IgD-negative memory B cell (primary cell): ENCODE measurements around the gene MBD3. TPM values are rescaled to one million over a fixed set of nuclear protein-coding genes. Genes with fewer than 3 reads are reported as not detected.
"Not testable (repeated sequence)": the region's sequence is repeated elsewhere in the genome, so short reads cannot be mapped to it uniquely, and the experiment has no call there.

Source experiments
- H3K27ac Mint-ChIP-seq, 3 donors: one replicate each; pipeline ENCODE4 v1.8.0; 2020 to 2022; ENCODE audit warnings: mild to moderate bottlenecking in 3 of 3, mixed read lengths in 3 of 3, moderate library complexity in 1 of 3
- H3K27me3 Mint-ChIP-seq: one replicate; pipeline ENCODE4 v1.8.0; 2021; ENCODE audit warnings: mixed read lengths
- H3K36me3 Mint-ChIP-seq: one replicate; pipeline ENCODE4 v1.8.0; 2020; ENCODE audit warnings: mild to moderate bottlenecking, mixed read lengths
- H3K4me1 Mint-ChIP-seq, 3 donors: one replicate each; pipeline ENCODE4 v1.8.0; 2020 to 2022; ENCODE audit warnings: mixed read lengths in 3 of 3, mild to moderate bottlenecking in 1 of 3
- H3K4me3 Mint-ChIP-seq, 4 donors: one replicate each; pipeline ENCODE4 v1.8.0; 2020 to 2022; ENCODE audit warnings: mild to moderate bottlenecking in 4 of 4, mixed read lengths in 4 of 4, moderate library complexity in 3 of 4
- H3K9me3 Mint-ChIP-seq, 3 donors: one replicate each; pipeline ENCODE4 v1.8.0; 2020 to 2021; ENCODE audit warnings: mixed read lengths in 3 of 3, mild to moderate bottlenecking in 1 of 3
- polyA plus RNA-seq: library from polyadenylated mRNA; unstranded; fragments of 300-500 nt; fragmentation: Illumina TruSeq; gene quantifications from one replicate; pipeline ENCODE4 v1.2.3, GENCODE V29; 2021

MBD3 gene
- polyA plus RNA-seq, 1 donor from 2014 or later, result 16.4 TPM

GRCh38 chr19:1561236-1561842 is 31.3 kb downstream of the MBD3 start:
- no peaks in the 10 kb centered on the region for H3K9me3 Mint-ChIP-seq
- H3K27ac Mint-ChIP-seq, result no peak overlapping the region
- H3K4me1 Mint-ChIP-seq, result peaks cover 0 to 3% (median 0%) of the 10 kb centered on the region in 3 donors
- H3K36me3 Mint-ChIP-seq, result no peaks in the 10 kb centered on the region
- H3K4me3 Mint-ChIP-seq, result no peak overlapping the region
- peaks cover 1% of the 10 kb centered on the region for H3K27me3 Mint-ChIP-seq

- Mint-ChIP-seq H3K4me1 (peaks cover 0 to 3% (median 0%) of the 10 kb centered on the region in 3 donors), H3K9me3 (no peaks in the 10 kb centered on the region), H3K4me3 (no peak overlapping the region), H3K27ac (peak overlapping the region in 1 of 3 donors; percentile 83), H3K36me3 (no peaks in the 10 kb centered on the region), H3K27me3 (peaks cover 1% of the 10 kb centered on the region)
These were observed 32.3 kb downstream of the MBD3 start for GRCh38 chr19:1560286-1560882.

DNA sequence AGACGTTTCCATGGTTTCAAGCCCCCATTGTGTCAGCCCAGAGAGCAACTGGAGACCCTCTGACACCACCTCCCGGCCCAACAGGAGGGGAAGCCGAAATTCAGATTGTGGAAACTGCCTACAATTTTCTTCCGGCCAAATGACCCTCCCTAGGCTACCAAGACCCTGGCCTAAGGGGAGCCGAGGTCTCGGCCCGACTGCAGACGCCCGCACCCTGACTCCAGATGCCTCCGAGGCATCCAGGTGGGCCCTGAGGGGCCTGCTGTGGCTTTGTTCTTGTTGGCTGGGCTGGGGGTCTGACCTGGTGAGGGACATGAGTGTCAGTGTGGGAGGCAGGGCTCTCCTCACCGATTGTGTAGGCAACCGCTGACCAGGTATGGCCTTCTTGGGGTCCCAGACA is 34.1 kb downstream of the MBD3 start:
- Mint-ChIP-seq H3K4me1 (peaks cover 0 to 3% (median 0%) of the 10 kb centered on the region in 3 donors), H3K9me3 (no peaks in the 10 kb centered on the region), H3K27ac (no peak overlapping the region), H3K27me3 (peaks cover 1% of the 10 kb centered on the region), H3K36me3 (no peaks in the 10 kb centered on the region), H3K4me3 (no peak overlapping the region)

DNA sequence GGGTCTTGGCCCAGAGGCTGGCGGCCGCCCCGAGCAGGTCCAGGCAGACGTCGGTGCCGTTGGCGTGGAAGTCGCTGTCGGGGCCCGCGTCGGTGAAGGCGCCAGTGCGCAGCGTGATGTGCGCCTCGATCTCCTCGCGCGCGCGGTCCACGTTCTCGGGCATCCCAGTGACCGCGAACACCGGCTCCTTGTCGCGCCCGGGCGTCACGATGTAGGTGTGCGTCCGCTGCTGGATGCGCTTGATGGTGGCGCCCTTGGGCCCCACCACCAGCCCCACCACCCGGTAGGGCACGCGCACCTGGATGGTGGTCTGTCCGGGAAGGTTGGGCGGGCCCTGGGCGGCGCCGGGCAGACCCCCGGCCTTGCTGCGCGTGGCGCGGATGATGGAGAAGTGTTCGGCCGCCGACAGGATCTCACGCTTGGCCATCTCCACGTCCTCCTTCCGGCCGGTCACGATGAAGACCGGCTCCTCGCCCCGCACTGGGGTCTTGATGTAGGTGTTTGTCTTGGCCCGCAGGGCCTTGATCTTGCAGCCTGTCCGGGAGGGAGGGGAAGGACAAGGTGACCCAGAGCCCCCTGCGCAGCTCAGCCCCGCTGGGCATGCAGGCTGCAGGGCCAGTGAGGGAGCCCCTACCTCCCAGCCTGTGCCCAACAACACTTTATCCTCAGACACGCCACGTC is 36.1 kb downstream of the MBD3 start:
- peaks cover 0 to 3% (median 0%) of the 10 kb centered on the region in 3 donors for H3K4me1 Mint-ChIP-seq

DNA sequence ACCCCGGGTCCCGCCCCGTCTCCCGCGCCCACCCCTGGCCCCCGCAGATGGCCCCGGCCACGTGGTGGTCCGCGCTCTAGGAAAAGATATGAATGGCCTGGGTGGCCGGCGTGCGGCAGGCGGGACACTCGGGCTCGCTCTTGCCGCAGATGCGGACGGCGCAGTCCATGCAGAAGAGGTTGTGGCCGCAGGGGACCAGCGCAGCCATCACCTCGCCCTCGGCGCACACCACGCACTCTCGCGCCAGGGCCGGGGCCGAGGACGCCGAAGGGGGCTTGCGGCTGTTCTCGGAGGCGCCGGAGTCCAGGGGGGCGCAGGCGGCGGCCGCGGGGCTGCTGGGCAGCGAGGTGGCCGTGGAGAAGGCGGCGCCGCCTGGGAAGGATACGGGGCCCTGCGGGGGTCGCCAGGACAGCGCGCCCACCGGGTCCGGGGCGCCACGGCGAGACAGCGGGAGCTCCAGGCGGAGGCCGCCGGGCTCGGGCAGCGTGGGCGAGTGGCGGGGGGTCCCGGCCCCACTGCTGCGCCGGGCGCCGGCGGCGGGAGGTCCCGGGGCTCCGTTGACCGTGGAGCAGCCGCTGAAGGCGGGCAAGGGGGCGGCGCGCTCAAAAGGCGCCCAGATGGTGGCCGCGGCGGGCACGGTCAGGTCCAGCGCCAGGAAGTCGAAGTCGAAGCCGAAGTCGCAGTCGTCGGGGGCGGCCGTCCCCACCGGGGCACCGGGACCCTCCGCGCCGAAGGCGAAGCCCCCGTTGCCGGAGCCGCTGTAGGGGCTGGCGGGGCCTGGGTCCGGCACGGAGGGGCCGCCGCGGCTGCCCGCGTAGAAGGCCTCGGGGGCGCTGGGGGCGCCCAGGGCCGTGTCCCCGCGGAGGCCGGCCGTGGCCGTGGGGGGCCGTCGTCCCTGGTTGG is 36.9 kb downstream of the MBD3 start:
- Mint-ChIP-seq H3K27me3 (peaks cover 6% of the 10 kb centered on the region), H3K27ac (no peak overlapping the region), H3K36me3 (no peaks in the 10 kb centered on the region), H3K4me3 (no peak overlapping the region), H3K9me3 (no peaks in the 10 kb centered on the region), H3K4me1 (peaks cover 0 to 3% (median 0%) of the 10 kb centered on the region in 3 donors)

More for the DNA sequence above, 36.1 kb downstream of the MBD3 start:
- Mint-ChIP-seq H3K27ac (no peak overlapping the region), H3K4me3 (no peak overlapping the region), H3K27me3 (peaks cover 6% of the 10 kb centered on the region), H3K36me3 (no peaks in the 10 kb centered on the region), H3K9me3 (no peaks in the 10 kb centered on the region)

DNA sequence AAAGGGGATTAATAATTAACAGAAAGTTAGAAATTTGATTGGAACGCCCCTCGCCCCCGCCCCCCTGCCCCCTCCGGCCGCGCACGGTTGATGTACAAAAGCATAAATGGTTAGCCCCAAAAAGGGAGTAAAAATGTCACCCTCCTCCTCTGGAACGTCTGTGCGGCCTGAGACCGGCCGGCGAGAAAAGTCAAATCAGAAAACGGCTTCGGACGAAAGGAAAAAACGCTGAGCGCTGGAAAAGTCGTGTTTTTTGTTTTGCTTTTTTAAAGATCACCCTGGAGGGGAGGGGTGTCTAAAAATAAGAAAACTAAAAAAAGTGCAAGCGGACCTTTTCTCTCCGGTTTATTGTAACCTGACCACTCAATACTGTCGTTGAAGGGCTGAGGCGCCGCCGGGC is 37.7 kb downstream of the MBD3 start:
- Mint-ChIP-seq H3K36me3 (no peaks in the 10 kb centered on the region), H3K27me3 (peaks cover 6% of the 10 kb centered on the region), H3K4me1 (peaks cover 0 to 3% (median 0%) of the 10 kb centered on the region in 3 donors), H3K27ac (no peak overlapping the region), H3K9me3 (no peaks in the 10 kb centered on the region), H3K4me3 (no peak overlapping the region)

DNA sequence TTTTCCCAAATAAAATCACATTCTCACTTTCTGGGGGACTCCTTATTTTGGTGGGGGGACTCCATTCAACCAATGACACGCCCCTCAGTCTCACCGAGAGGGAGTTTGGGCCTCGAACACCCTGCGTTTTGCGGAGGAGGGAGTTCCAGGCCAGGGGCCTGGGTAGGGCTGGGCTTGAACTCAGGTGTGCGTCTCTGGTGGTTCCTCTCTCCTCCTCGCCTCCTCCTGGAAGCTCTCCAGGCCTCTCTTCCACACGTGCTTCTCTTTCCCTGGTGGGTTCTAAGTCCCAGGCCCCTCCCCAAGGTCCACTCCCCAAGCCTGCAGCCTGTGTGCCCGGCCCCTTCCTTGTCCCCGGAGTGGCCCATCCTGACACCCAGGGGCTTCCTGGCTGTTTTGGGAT is 39.2 kb downstream of the MBD3 start:
- H3K36me3 Mint-ChIP-seq, result no peaks in the 10 kb centered on the region
- H3K4me1 Mint-ChIP-seq, result peaks cover 0 to 3% (median 0%) of the 10 kb centered on the region in 3 donors
- no peak overlapping the region for H3K4me3 Mint-ChIP-seq
- H3K9me3 Mint-ChIP-seq, result no peaks in the 10 kb centered on the region
- H3K27me3 Mint-ChIP-seq, result peaks cover 6% of the 10 kb centered on the region
- no peak overlapping the region for H3K27ac Mint-ChIP-seq

- Mint-ChIP-seq H3K27me3 (peaks cover 6% of the 10 kb centered on the region), H3K9me3 (no peaks in the 10 kb centered on the region), H3K4me3 (no peak overlapping the region), H3K4me1 (peaks cover 0 to 3% (median 0%) of the 10 kb centered on the region in 3 donors), H3K36me3 (no peaks in the 10 kb centered on the region), H3K27ac (no peak overlapping the region)
These were observed 41.3 kb downstream of the MBD3 start for GRCh38 chr19:1551068-1552040.

DNA sequence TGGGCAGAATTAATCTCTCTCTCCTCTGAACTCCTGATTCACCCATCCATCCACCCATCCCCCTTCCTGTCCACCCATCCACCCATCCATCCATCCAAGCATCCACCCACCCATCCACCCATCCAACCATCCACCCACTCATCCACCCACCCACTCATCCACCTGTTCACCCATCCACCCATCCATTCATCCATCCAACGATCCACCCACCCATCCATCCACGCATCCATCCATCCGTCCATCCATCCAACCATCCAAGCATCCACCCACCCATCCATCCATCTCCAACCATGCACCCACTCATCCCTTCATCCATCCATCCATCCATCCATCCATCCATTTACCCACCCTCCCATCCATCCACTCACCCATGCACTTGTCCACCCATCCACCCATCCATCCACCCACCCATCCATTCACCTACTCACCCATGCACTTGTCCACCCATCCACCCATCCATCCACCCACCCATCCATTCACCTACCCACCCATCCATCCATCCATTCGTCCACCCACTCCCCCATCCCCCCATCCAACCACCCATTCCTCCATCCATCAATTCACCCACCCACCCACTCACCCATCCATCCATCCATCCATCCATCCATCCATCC is 43.2 kb downstream of the MBD3 start:
- no peak overlapping the region for H3K27ac Mint-ChIP-seq
- H3K9me3 Mint-ChIP-seq, result no peaks in the 10 kb centered on the region
- H3K4me1 Mint-ChIP-seq, result peaks cover 0 to 3% (median 3%) of the 10 kb centered on the region in 3 donors
- H3K4me3 Mint-ChIP-seq, result no peak overlapping the region
- H3K36me3 Mint-ChIP-seq, result no peaks in the 10 kb centered on the region
- peaks cover 10% of the 10 kb centered on the region for H3K27me3 Mint-ChIP-seq

GRCh38 chr19:1540365-1540925 is 52.2 kb downstream of the MBD3 start:
- H3K36me3 Mint-ChIP-seq, result no peaks in the 10 kb centered on the region
- H3K4me1 Mint-ChIP-seq, result peaks cover 0 to 2% (median 0%) of the 10 kb centered on the region in 3 donors
- no peak overlapping the region for H3K4me3 Mint-ChIP-seq
- no peaks in the 10 kb centered on the region for H3K9me3 Mint-ChIP-seq
- no peak overlapping the region for H3K27ac Mint-ChIP-seq
- peaks cover 26% of the 10 kb centered on the region for H3K27me3 Mint-ChIP-seq

DNA sequence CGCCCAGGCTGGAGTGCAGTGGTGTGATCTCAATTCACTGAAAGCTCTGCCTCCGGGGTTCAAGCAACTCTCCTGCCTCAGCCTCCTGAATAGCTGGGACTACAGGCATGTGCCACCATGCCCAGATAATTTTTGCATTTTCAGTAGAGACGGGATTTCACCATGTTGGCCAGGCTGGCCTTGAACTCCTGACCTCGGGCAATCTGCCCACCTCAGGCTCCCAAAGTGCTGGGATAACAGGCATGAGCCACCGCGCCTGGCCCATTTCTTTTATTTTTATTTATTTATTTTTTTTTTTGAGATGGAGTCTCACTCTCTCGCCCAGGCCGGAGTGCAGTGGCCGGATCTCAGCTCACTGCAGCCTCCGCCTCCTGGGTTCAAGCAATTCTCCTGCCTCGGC is 52.9 kb downstream of the MBD3 start:
- not testable (repeated sequence) for H3K36me3 Mint-ChIP-seq, H3K4me1 Mint-ChIP-seq
- peaks cover 26% of the 10 kb centered on the region for H3K27me3 Mint-ChIP-seq

DNA sequence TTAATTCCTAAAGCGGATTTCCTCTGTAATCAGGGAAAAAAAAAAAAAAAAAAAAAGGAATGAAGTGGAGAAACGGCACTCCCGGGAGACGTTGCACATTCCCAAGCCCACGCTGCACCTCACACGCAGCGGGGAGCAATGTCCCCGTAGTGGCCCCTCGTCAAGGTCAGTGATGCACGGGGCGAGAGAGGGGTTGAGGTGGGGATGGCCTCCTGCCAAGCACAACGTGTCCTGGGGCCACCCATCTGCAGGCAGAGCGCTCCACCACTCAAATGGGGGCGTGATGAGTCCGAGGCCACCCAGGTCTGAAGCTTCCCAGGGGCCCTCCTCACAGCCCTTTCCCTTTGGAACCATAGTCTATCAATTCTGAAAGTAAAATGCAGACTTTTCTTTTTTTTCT is 53.7 kb downstream of the MBD3 start:
- H3K27ac Mint-ChIP-seq, result no peak overlapping the region
- no peak overlapping the region for H3K4me3 Mint-ChIP-seq
- H3K27me3 Mint-ChIP-seq, result peaks cover 26% of the 10 kb centered on the region
- peaks cover 0 to 2% (median 0%) of the 10 kb centered on the region in 3 donors for H3K4me1 Mint-ChIP-seq
- no peaks in the 10 kb centered on the region for H3K36me3 Mint-ChIP-seq
- peaks cover 0 to 1% (median 0%) of the 10 kb centered on the region in 3 donors for H3K9me3 Mint-ChIP-seq

More for the DNA sequence above, 52.9 kb downstream of the MBD3 start:
- H3K4me3 Mint-ChIP-seq, H3K27ac Mint-ChIP-seq, H3K9me3 Mint-ChIP-seq: not testable (repeated sequence)

DNA sequence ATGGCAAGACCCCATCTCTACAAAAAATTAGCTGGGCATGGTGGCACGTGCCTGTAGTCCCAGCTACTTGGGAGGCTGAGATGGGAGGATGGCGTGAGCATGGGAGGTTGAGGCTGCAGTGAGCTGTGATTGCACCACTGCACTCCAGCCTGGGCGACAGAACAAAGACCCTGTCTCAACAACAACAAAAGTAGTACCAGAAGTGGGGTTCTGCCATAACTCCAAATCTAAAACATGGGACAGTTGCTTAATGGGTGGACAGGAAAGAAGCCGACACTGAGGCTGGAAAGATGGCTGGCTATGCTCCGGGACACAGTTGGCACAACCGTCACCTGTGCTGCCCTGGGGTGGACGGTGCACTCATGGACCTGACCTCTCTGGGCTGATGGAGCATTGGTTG is 57.0 kb downstream of the MBD3 start:
- H3K4me3 Mint-ChIP-seq, H3K36me3 Mint-ChIP-seq, H3K4me1 Mint-ChIP-seq, H3K9me3 Mint-ChIP-seq: not testable (repeated sequence)
- H3K27ac Mint-ChIP-seq, result peak overlapping the region in 1 of 3 donors; percentile 31
- H3K27me3 Mint-ChIP-seq, result peaks cover 18% of the 10 kb centered on the region
